GM12878 (cell line): ENCODE measurements around the gene SLC34A3. TPM values are rescaled to one million over a fixed set of nuclear protein-coding genes. Genes with fewer than 3 reads are reported as not detected.

Experiments used
- CTCF ChIP-seq, 3 experiments: IDR thresholded peaks in 2 of 3; conservative IDR thresholded peaks in 1 of 3; 2 replicates each; pipeline ENCODE4 v1.5.1; 2011; ENCODE audit warnings: low read depth in 3 of 3, low read length in 3 of 3, mild to moderate bottlenecking in 3 of 3, control low read depth in 2 of 3, moderate library complexity in 2 of 3, inconsistent platforms in 1 of 3, mixed read lengths in 1 of 3; ENCODE audit not compliant: control insufficient read depth in 2 of 3, insufficient read depth in 1 of 3; ENCODE audit errors: extremely low read depth in 1 of 3
- FOS ChIP-seq: IDR thresholded peaks from 3 replicates; pipeline ENCODE4 v1.6.1; 2011; ENCODE audit warnings: borderline replicate concordance; ENCODE audit not compliant: insufficient read length; ENCODE audit errors: extremely low read depth
- JUNB ChIP-seq: IDR thresholded peaks from 2 replicates; pipeline ENCODE4 v1.6.1; 2016; ENCODE audit warnings: antibody characterized with exemption, mild to moderate bottlenecking
- MYC ChIP-seq: IDR thresholded peaks from 2 replicates; pipeline ENCODE4 v1.6.1; 2011; ENCODE audit warnings: mild to moderate bottlenecking, low read length, moderate library complexity, inconsistent platforms; ENCODE audit not compliant: insufficient read depth, insufficient replicate concordance, insufficient read length, severe bottlenecking
- PBX3 ChIP-seq: IDR thresholded peaks from 2 replicates; pipeline ENCODE4 v1.6.1; 2011; ENCODE audit warnings: mild to moderate bottlenecking, low read depth, low read length, moderate library complexity; ENCODE audit not compliant: insufficient replicate concordance
- RELA ChIP-seq: fragments of 450-650 bp; IDR thresholded peaks from 2 replicates; pipeline ENCODE4 v1.8.0; 2014; ENCODE audit warnings: borderline replicate concordance; ENCODE audit not compliant: partially characterized antibody
- RELB ChIP-seq: fragments of 450-650 bp; IDR thresholded peaks from 2 replicates; pipeline ENCODE4 v1.6.1; 2017; ENCODE audit warnings: low read depth, mild to moderate bottlenecking, moderate library complexity
- RUNX3 ChIP-seq: IDR thresholded peaks from 2 replicates; pipeline ENCODE4 v1.6.1; 2012; ENCODE audit warnings: low read length, inconsistent platforms
- ZNF384 ChIP-seq: IDR thresholded peaks from 2 replicates; pipeline ENCODE4 v1.6.1; 2012; ENCODE audit warnings: low read depth, mild to moderate bottlenecking, low read length, improper control_type of control experiment, borderline replicate concordance
- polyA plus RNA-seq, 11 experiments: library from polyadenylated mRNA; depleted of rRNA in 4 of 11; unstranded in 6 of 11; stranded (reverse) in 5 of 11; fragments of >200 nt; fragmentation: Nextera tagmentation in 4 of 11; fragmentation: Illumina TruSeq in 1 of 11; extraction: Ambion mirVana in 4 of 11; extraction: Trizol in 1 of 11; gene quantifications; 1 replicate in 1 of 11; 2 replicates in 10 of 11; pipeline versions ENCODE4 v1.2.1 to v1.2.3, GENCODE V29; 2011 to 2016; ENCODE audit warnings: inconsistent platforms in 2 of 11, missing spikeins in 2 of 11, low read depth in 1 of 11
- total RNA-seq, 4 experiments: library from RNA; depleted of rRNA in 3 of 4; stranded (reverse); fragments of >200 nt in 3 of 4; fragmentation: Illumina TruSeq in 1 of 4; extraction: Trizol in 1 of 4; gene quantifications; 2 replicates each; pipeline versions ENCODE4 v1.2.1 to v1.2.3, GENCODE V29; 2013 to 2021

The SLC34A3 gene
- total and polyA plus RNA-seq, 10 of the 15 experiments (the other 5 are each of a cell fraction or from before 2014, with no cell fraction given) = not detected

DNA sequence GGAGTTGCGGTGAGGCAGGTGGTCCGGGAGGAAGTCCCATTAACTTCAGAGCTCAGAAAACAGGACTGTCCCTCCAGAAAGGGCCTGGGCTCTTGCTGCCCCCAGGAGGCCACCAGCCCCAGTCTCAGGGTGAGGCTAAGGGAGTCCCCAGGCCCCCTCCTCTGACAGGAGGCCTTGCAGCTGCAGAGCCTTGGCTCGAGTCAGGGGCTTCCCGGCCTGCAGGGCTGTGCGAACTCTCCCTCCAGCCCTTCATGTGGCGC lies 17.1 kb downstream of the SLC34A3 start (continued):
- TF ChIP-seq ZNF384 (no peak), JUNB (no peak), RELB (no peak), PBX3 (no peak), RUNX3 (no peak), MYC (no peak), FOS (no peak), CTCF (IDR thresholded peaks at IDR 0.05 in 2 of 3, conservative IDR thresholded peaks at IDR 0.05 in 1 of 3; ENCODE audit: control insufficient read depth in 2 of 3, extremely low read depth in 1 of 3, insufficient read depth in 1 of 3, low read depth in 3 of 3, low read length in 3 of 3) (no peak), RELA (no peak)
